Memory B cell (primary cell): ENCODE results near the gene BMF.
"Not testable (repeated sequence)": the region's sequence is repeated elsewhere in the genome, so short reads cannot be mapped to it uniquely, and the experiment has no call there.

Source experiments
- ATAC-seq: fragments of 150-1000 bp; cut with Tn5 transposase; 2 replicates; pipeline ENCODE4 v1.10.0; 2021; ENCODE audit warnings: low read depth, mild to moderate bottlenecking, moderate library complexity
- DNase-seq, 2 donors: peaks; one replicate each; pipeline ENCODE4 v3.0.0; 2022; ENCODE audit warnings: low spot score in 2 of 2
- H3K27ac Mint-ChIP-seq: one replicate; pipeline ENCODE4 v1.8.0; 2022; ENCODE audit warnings: mild to moderate bottlenecking, moderate library complexity, mixed read lengths
- H3K27me3 Mint-ChIP-seq: one replicate; pipeline ENCODE4 v1.8.0; 2022; ENCODE audit warnings: mixed read lengths
- H3K36me3 Mint-ChIP-seq: one replicate; pipeline ENCODE4 v1.8.0; 2022; ENCODE audit warnings: mild to moderate bottlenecking, mixed read lengths
- H3K4me1 Mint-ChIP-seq: one replicate; pipeline ENCODE4 v1.8.0; 2022; ENCODE audit warnings: mixed read lengths
- H3K4me3 Mint-ChIP-seq: one replicate; pipeline ENCODE4 v1.8.0; 2022; ENCODE audit warnings: mild to moderate bottlenecking, moderate library complexity, mixed read lengths
- H3K9me3 Mint-ChIP-seq: one replicate; pipeline ENCODE4 v1.8.0; 2022; ENCODE audit warnings: mixed read lengths

BMF gene

GRCh38 chr15:40136470-40137302 is 28.0 kb upstream of the BMF start:
- DNase-seq (no peak), ATAC-seq (no peak)
- no peaks in the 10 kb centered on the region for H3K9me3 Mint-ChIP-seq
- peaks cover 2% of the 10 kb centered on the region for H3K27me3 Mint-ChIP-seq
- no peak overlapping the region for H3K27ac Mint-ChIP-seq
- H3K4me3 Mint-ChIP-seq = no peak overlapping the region
- H3K4me1 Mint-ChIP-seq = no peaks in the 10 kb centered on the region
- no peaks in the 10 kb centered on the region for H3K36me3 Mint-ChIP-seq

GRCh38 chr15:40135846-40136450 is 27.3 kb upstream of the BMF start:
- H3K27me3 Mint-ChIP-seq, H3K4me3 Mint-ChIP-seq, ATAC-seq, DNase-seq, H3K27ac Mint-ChIP-seq, H3K4me1 Mint-ChIP-seq, H3K36me3 Mint-ChIP-seq, H3K9me3 Mint-ChIP-seq: not testable (repeated sequence)

- DNase-seq = no peak
- no peaks in the 10 kb centered on the region for H3K9me3 Mint-ChIP-seq
These were observed 26.2 kb upstream of the BMF start for GRCh38 chr15:40134885-40135284.

GRCh38 chr15:40133544-40133943 is 24.9 kb upstream of the BMF start:
- no peaks in the 10 kb centered on the region for H3K4me1 Mint-ChIP-seq
- H3K27me3 Mint-ChIP-seq = peaks cover 8% of the 10 kb centered on the region
- no peak overlapping the region for H3K4me3 Mint-ChIP-seq
- ATAC-seq (no peak), DNase-seq (no peak)
- no peaks in the 10 kb centered on the region for H3K9me3 Mint-ChIP-seq
- H3K36me3 Mint-ChIP-seq = no peaks in the 10 kb centered on the region
- H3K27ac Mint-ChIP-seq = no peak overlapping the region

More at GRCh38 chr15:40134885-40135284, 26.2 kb upstream of the BMF start:
- no peaks in the 10 kb centered on the region for H3K36me3 Mint-ChIP-seq
- H3K4me1 Mint-ChIP-seq = no peaks in the 10 kb centered on the region
- no peak for ATAC-seq
- H3K27ac Mint-ChIP-seq = no peak overlapping the region
- peaks cover 2% of the 10 kb centered on the region for H3K27me3 Mint-ChIP-seq
- no peak overlapping the region for H3K4me3 Mint-ChIP-seq

- no peaks in the 10 kb centered on the region for H3K9me3 Mint-ChIP-seq
- H3K4me1 Mint-ChIP-seq = no peaks in the 10 kb centered on the region
- DNase-seq = no peak
- peaks cover 11% of the 10 kb centered on the region for H3K27me3 Mint-ChIP-seq
- no peak for ATAC-seq
- H3K27ac Mint-ChIP-seq = no peak overlapping the region
- no peak overlapping the region for H3K4me3 Mint-ChIP-seq
- no peaks in the 10 kb centered on the region for H3K36me3 Mint-ChIP-seq
These were observed 22.3 kb upstream of the BMF start for GRCh38 chr15:40130799-40131502.

- Mint-ChIP-seq H3K27me3 (peaks cover 11% of the 10 kb centered on the region), H3K4me1 (no peaks in the 10 kb centered on the region), H3K36me3 (no peaks in the 10 kb centered on the region), H3K4me3 (no peak overlapping the region), H3K9me3 (no peaks in the 10 kb centered on the region), H3K27ac (no peak overlapping the region)
- ATAC-seq (no peak), DNase-seq (no peak)
These were observed 21.4 kb upstream of the BMF start for GRCh38 chr15:40130118-40130517.

GRCh38 chr15:40128766-40129660 is 20.3 kb upstream of the BMF start:
- H3K9me3 Mint-ChIP-seq = no peaks in the 10 kb centered on the region
- H3K27me3 Mint-ChIP-seq = peaks cover 11% of the 10 kb centered on the region
- H3K36me3 Mint-ChIP-seq = no peaks in the 10 kb centered on the region
- ATAC-seq (no peak), DNase-seq (no peak)
- H3K4me1 Mint-ChIP-seq = no peaks in the 10 kb centered on the region
- no peak overlapping the region for H3K4me3 Mint-ChIP-seq
- H3K27ac Mint-ChIP-seq = no peak overlapping the region

- H3K27ac Mint-ChIP-seq = no peak overlapping the region
- no peaks in the 10 kb centered on the region for H3K9me3 Mint-ChIP-seq
- peaks cover 10% of the 10 kb centered on the region for H3K27me3 Mint-ChIP-seq
- ATAC-seq (no peak), DNase-seq (no peak)
- H3K4me1 Mint-ChIP-seq = no peaks in the 10 kb centered on the region
- H3K36me3 Mint-ChIP-seq = no peaks in the 10 kb centered on the region
- H3K4me3 Mint-ChIP-seq = no peak overlapping the region
These were observed 17.3 kb upstream of the BMF start for GRCh38 chr15:40125950-40126349.

GRCh38 chr15:40124807-40125285 is 16.2 kb upstream of the BMF start:
- not testable (repeated sequence) for H3K4me3 Mint-ChIP-seq, H3K27me3 Mint-ChIP-seq, H3K4me1 Mint-ChIP-seq, H3K9me3 Mint-ChIP-seq, H3K36me3 Mint-ChIP-seq, DNase-seq, ATAC-seq, H3K27ac Mint-ChIP-seq

- not testable (repeated sequence) for ATAC-seq, H3K27ac Mint-ChIP-seq, H3K4me1 Mint-ChIP-seq, H3K36me3 Mint-ChIP-seq, H3K4me3 Mint-ChIP-seq, DNase-seq, H3K27me3 Mint-ChIP-seq, H3K9me3 Mint-ChIP-seq
These were observed 15.7 kb upstream of the BMF start for GRCh38 chr15:40124333-40124732.

GRCh38 chr15:40123863-40124262 is 15.2 kb upstream of the BMF start:
- not testable (repeated sequence) for H3K36me3 Mint-ChIP-seq, H3K9me3 Mint-ChIP-seq, H3K4me1 Mint-ChIP-seq, H3K27me3 Mint-ChIP-seq, DNase-seq, H3K4me3 Mint-ChIP-seq, ATAC-seq, H3K27ac Mint-ChIP-seq

GRCh38 chr15:40122989-40123388 is 14.3 kb upstream of the BMF start:
- not testable (repeated sequence) for ATAC-seq, H3K4me1 Mint-ChIP-seq, H3K36me3 Mint-ChIP-seq, DNase-seq, H3K27ac Mint-ChIP-seq, H3K9me3 Mint-ChIP-seq, H3K4me3 Mint-ChIP-seq, H3K27me3 Mint-ChIP-seq

- Mint-ChIP-seq H3K27me3 (no peaks in the 10 kb centered on the region), H3K27ac (no peak overlapping the region), H3K9me3 (no peaks in the 10 kb centered on the region), H3K4me3 (no peak overlapping the region), H3K4me1 (no peaks in the 10 kb centered on the region), H3K36me3 (no peaks in the 10 kb centered on the region)
- no peak for DNase-seq
- ATAC-seq = no peak
These were observed 13.4 kb upstream of the BMF start for GRCh38 chr15:40121911-40122638.
